GM23338 (cell line): Measurements from ENCODE around the gene ZNF681. TPM values are rescaled to one million over a fixed set of nuclear protein-coding genes. Genes with fewer than 3 reads are reported as not detected.

Experiments
- ATAC-seq: fragments of 200-7000 bp; cut with Tn5 transposase; 3 replicates; pipeline ENCODE4 v1.9.1; 2020
- DNase-seq: peaks from one replicate; pipeline ENCODE4 v3.0.0-alpha.2; 2015; ENCODE audit warnings: low spot score
- H2AFZ ChIP-seq: fragments of 200-600 bp; sonication (generic); 2 replicates; pipeline ENCODE4 v1.8.0; 2016; ENCODE audit warnings: antibody characterized with exemption, mild to moderate bottlenecking, moderate library complexity
- H3F3A ChIP-seq: fragments of 200-600 bp; sonication (generic); replicated peaks from 2 replicates; pipeline ENCODE4 v1.8.0; 2017; ENCODE audit warnings: antibody characterized with exemption, mixed run types, low read depth
- H3K27ac ChIP-seq: fragments of 200-600 bp; sonication (generic); 2 replicates; pipeline ENCODE4 v1.6.1; 2016; ENCODE audit warnings: low read depth
- H3K27me3 ChIP-seq: fragments of 200-600 bp; sonication (generic); 2 replicates; pipeline ENCODE4 v1.8.0; 2016; ENCODE audit warnings: mild to moderate bottlenecking, mixed run types, moderate library complexity; ENCODE audit not compliant: insufficient read depth
- H3K36me3 ChIP-seq: fragments of 200-600 bp; sonication (generic); 2 replicates; pipeline ENCODE4 v1.8.0; 2016; ENCODE audit warnings: mild to moderate bottlenecking; ENCODE audit not compliant: insufficient read depth
- H3K4me1 ChIP-seq: fragments of 200-600 bp; sonication (generic); 2 replicates; pipeline ENCODE4 v1.8.0; 2016; ENCODE audit warnings: mild to moderate bottlenecking, moderate library complexity; ENCODE audit not compliant: insufficient read depth
- H3K4me2 ChIP-seq: fragments of 200-600 bp; sonication (generic); 2 replicates; pipeline ENCODE4 v1.7.1; 2017; ENCODE audit warnings: mixed run types
- H3K4me3 ChIP-seq: fragments of 200-600 bp; sonication (generic); 2 replicates; pipeline ENCODE4 v1.6.1; 2016; ENCODE audit warnings: mixed run types
- H3K79me2 ChIP-seq: fragments of 200-600 bp; sonication (generic); replicated peaks from 2 replicates; pipeline ENCODE4 v1.8.0; 2017; ENCODE audit warnings: mild to moderate bottlenecking; ENCODE audit not compliant: insufficient read depth
- H3K9me2 ChIP-seq: fragments of 200-600 bp; sonication (generic); 2 replicates; pipeline ENCODE4 v1.8.0; 2017; ENCODE audit not compliant: insufficient read depth
- H4K20me1 ChIP-seq: fragments of 200-600 bp; sonication (generic); replicated peaks from 2 replicates; pipeline ENCODE4 v1.8.0; 2017; ENCODE audit warnings: mild to moderate bottlenecking; ENCODE audit not compliant: insufficient read depth
- H3K27ac Mint-ChIP-seq: 2 replicates; pipeline ENCODE4 v1.8.0; 2020; ENCODE audit warnings: inconsistent platforms, mild to moderate bottlenecking, moderate library complexity, mixed read lengths
- H3K27me3 Mint-ChIP-seq: 3 replicates; pipeline ENCODE4 v1.8.0; 2022; ENCODE audit warnings: low read depth, mild to moderate bottlenecking, moderate library complexity, mixed read lengths, inconsistent platforms; ENCODE audit not compliant: insufficient read depth, poor library complexity
- H3K36me3 Mint-ChIP-seq: 3 replicates; pipeline ENCODE4 v1.8.0; 2021; ENCODE audit warnings: low read depth, mild to moderate bottlenecking, inconsistent platforms, moderate library complexity, mixed read lengths
- H3K4me1 Mint-ChIP-seq: 3 replicates; pipeline ENCODE4 v1.8.0; 2020; ENCODE audit warnings: mild to moderate bottlenecking, inconsistent platforms, mixed read lengths
- H3K4me3 Mint-ChIP-seq: 3 replicates; pipeline ENCODE4 v1.8.0; 2021; ENCODE audit warnings: moderate library complexity, mild to moderate bottlenecking, inconsistent platforms, mixed read lengths
- H3K9me3 Mint-ChIP-seq: 3 replicates; pipeline ENCODE4 v1.8.0; 2020; ENCODE audit warnings: moderate library complexity, mild to moderate bottlenecking, inconsistent platforms, mixed read lengths
- CTCF ChIP-seq, 2 experiments: fragments of 200-600 bp in 1 of 2; sonication (generic) in 1 of 2; conservative IDR thresholded peaks; 2 replicates each; pipeline versions ENCODE4 v1.5.1 to v1.6.1; 2016 to 2017; ENCODE audit warnings: antibody characterized with exemption in 2 of 2, low read depth in 2 of 2, mild to moderate bottlenecking in 2 of 2, moderate library complexity in 1 of 2
- ETS1 ChIP-seq: IDR thresholded peaks from 2 replicates; pipeline ENCODE4 v1.6.1; 2016; ENCODE audit warnings: antibody characterized with exemption
- POLR2AphosphoS5 ChIP-seq: IDR thresholded peaks from 2 replicates; pipeline ENCODE4 v1.6.1; 2016; ENCODE audit warnings: antibody characterized with exemption, low read depth
- REST ChIP-seq: IDR thresholded peaks from one replicate; pipeline ENCODE4 v1.6.1; 2018; ENCODE audit warnings: antibody characterized with exemption; ENCODE audit not compliant: unreplicated experiment
- ZNF331 ChIP-seq: fragments of 250-450 bp; sonication (Bioruptor Pico); IDR thresholded peaks from 2 replicates; pipeline ENCODE4 v1.5.0; 2020; ENCODE audit warnings: low read depth, mild to moderate bottlenecking, moderate library complexity
- polyA plus RNA-seq: library from polyadenylated mRNA; unstranded; fragments of >200 nt; fragmentation: Nextera tagmentation; extraction: Ambion mirVana; gene quantifications from 2 replicates; pipeline ENCODE4 v1.2.1, GENCODE V29; 2016
- total RNA-seq: library from RNA; depleted of rRNA; stranded (reverse); fragments of >200 nt; shearing (Covaris generic); gene quantifications from 2 replicates; pipeline ENCODE4 v1.2.3, GENCODE V29; 2014

Gene ZNF681
- total and polyA plus RNA-seq, 2 experiments from 2014 or later, result 9.4 to 25.1 TPM

- Mint-ChIP-seq H3K27me3 (no peaks in the 10 kb centered on the region), H3K9me3 (no peaks in the 10 kb centered on the region), H3K4me3 (no peak overlapping the region), H3K4me1 (peaks cover 35% of the 10 kb centered on the region), H3K36me3 (peaks cover 14% of the 10 kb centered on the region), H3K27ac (no peak overlapping the region)
- Histone ChIP-seq H3K36me3 (no peaks in the 10 kb centered on the region), H2AFZ (no peak overlapping the region), H3F3A (no peaks in the 10 kb centered on the region), H3K79me2 (peaks cover 95% of the 10 kb centered on the region), H3K4me2 (no peak overlapping the region), H3K4me1 (peaks cover 27% of the 10 kb centered on the region), H4K20me1 (peaks cover 62% of the 10 kb centered on the region), H3K27me3 (no peaks in the 10 kb centered on the region), H3K27ac (no peak overlapping the region), H3K4me3 (no peak overlapping the region), H3K9me2 (no peaks in the 10 kb centered on the region)
- ATAC-seq (no peak), DNase-seq (no peak)
- no peak for TF ChIP-seq POLR2AphosphoS5
These were observed 40.6 kb upstream of the ZNF681 start for GRCh38 chr19:23799321-23799720.

GRCh38 chr19:23795462-23795861, 36.8 kb upstream of the ZNF681 start:
- Histone ChIP-seq H3K27ac (no peak overlapping the region), H3K4me3 (no peak overlapping the region), H3K4me2 (no peak overlapping the region), H3K27me3 (no peaks in the 10 kb centered on the region), H2AFZ (no peak overlapping the region), H3K36me3 (no peaks in the 10 kb centered on the region), H3K4me1 (peaks cover 20% of the 10 kb centered on the region), H4K20me1 (peaks cover 56% of the 10 kb centered on the region), H3K79me2 (peaks cover 98% of the 10 kb centered on the region), H3F3A (no peaks in the 10 kb centered on the region), H3K9me2 (no peaks in the 10 kb centered on the region)
- H3K4me1 Mint-ChIP-seq, result peaks cover 37% of the 10 kb centered on the region
- H3K4me3 Mint-ChIP-seq, result no peak overlapping the region
- ATAC-seq, result no peak
- peaks cover 2% of the 10 kb centered on the region for H3K36me3 Mint-ChIP-seq
- no peaks in the 10 kb centered on the region for H3K9me3 Mint-ChIP-seq
- peak overlapping the region; percentile 37 for H3K27ac Mint-ChIP-seq
- no peaks in the 10 kb centered on the region for H3K27me3 Mint-ChIP-seq
- TF ChIP-seq ZNF331 (CRISPR knock-in tag) (no peak), REST (no peak), CTCF (conservative IDR thresholded peaks at IDR 0.05; ENCODE audit: low read depth in 2 of 2) (no peak), ETS1 (no peak)
- no peak for DNase-seq
